Occipital lobe (tissue), 2 donors: ENCODE measurements around the gene CHI3L1. TPM values are rescaled to one million over a fixed set of nuclear protein-coding genes. Genes with fewer than 3 reads are reported as not detected.

ENCODE experiments used
- DNase-seq: peaks from one replicate; lab custom pipeline; 2025; lab: John Stamatoyannopoulos, UW
- total RNA-seq: library from RNA; depleted of rRNA; stranded (reverse); fragments of >200 nt; gene quantifications from one replicate; pipeline ENCODE4 v1.2.3, GENCODE V29; 2014

CHI3L1 gene
- total RNA-seq, 1 donor from 2014 or later: 1.6 TPM

DNA sequence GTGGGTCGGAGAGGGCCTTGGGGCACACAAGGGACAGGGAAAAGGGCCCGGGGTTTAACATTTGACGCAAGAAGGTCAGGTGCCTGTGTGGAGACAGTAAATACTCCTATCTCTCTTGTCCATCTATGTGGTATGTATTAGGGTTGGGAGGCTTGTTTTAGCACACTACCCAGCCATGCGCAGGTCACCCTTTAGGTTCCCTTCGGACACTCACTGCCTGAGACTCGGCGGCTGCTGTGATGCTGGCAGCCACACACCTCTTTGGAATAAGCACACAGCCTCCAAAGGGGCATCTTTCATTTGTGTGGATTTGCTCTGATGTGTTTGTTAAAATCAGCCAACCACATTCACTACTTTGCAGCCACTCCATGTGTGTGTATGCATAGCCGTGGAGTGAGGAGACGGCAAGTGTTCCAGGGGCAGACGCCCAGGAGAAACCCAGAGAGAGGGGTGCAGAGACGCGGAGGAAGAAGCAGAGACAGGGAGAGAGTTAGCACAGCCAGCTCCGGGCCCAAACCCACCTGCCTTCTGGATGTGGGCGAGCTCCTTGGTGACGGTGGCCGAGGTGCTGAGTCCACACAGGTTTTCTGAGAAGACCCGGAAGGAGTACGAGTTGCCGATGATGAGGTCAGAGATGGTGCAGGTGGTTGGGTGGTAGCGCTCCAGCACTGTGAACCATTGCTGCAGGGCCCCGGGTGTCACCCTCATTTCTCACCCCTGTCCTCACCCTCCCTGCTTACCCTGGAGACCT lies 16.6 kb downstream of the CHI3L1 start:
- no peak for DNase-seq

DNA sequence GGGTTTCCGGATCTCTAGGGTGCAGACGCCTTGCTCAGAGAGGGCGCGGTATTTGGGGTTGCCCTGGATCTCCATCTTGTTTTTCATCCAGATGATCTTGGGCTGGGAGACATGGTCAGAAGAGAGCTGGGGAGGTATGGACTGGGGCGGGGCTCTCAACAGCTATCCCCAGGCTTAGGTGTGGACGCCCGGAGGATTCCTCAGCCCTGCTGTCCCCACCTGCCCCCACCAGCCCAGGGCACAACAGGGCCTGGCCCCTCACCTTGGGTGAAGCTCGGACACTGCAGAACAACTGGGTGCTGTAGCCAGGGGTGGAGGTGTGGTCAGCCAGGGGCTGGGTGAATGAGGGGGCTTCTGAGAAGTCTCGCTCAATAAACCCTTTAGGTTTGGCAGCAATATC lies 17.5 kb downstream of the CHI3L1 start:
- no peak for DNase-seq

DNA sequence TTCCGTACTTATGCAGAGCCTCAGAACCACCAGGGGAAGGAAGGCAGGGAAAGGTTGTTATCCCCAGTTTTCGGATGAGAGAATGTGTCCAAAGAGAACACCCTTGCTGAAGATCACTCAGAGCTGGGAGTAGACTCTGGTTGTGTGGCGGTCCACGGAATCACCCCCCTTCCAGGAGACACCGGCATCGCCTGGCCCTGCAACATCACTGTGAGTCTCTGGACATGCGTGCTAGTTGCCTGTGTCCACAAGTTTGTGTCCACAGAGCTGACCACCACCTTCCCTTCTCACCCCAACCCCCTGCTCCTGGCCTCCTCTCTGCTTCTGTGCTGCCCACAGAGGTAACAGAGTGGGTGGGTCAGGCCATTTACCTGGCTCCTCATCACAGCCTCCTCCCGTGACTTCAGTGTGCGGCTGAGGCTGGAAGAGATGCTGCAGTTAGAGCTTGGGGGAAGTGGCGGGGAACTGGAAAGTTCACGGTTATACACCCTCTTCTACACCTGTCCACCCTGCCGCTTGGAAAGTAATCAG lies 18.2 kb downstream of the CHI3L1 start:
- DNase-seq: no peak

DNA sequence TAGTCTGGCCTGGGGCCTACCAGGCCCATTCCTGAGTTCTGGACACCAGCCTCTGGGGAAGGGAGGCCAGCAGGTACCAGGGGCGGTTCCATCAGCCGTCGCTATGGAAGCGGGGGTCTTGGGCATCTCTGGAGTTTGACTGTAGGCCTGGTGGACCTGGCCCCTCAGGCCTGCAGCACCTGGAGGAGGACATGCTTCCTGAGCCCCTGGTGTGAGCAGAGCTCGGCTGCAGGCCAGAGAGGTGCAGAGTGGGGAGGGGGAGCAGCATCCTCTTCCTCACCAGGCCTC lies 18.6 kb downstream of the CHI3L1 start:
- no peak for DNase-seq

DNA sequence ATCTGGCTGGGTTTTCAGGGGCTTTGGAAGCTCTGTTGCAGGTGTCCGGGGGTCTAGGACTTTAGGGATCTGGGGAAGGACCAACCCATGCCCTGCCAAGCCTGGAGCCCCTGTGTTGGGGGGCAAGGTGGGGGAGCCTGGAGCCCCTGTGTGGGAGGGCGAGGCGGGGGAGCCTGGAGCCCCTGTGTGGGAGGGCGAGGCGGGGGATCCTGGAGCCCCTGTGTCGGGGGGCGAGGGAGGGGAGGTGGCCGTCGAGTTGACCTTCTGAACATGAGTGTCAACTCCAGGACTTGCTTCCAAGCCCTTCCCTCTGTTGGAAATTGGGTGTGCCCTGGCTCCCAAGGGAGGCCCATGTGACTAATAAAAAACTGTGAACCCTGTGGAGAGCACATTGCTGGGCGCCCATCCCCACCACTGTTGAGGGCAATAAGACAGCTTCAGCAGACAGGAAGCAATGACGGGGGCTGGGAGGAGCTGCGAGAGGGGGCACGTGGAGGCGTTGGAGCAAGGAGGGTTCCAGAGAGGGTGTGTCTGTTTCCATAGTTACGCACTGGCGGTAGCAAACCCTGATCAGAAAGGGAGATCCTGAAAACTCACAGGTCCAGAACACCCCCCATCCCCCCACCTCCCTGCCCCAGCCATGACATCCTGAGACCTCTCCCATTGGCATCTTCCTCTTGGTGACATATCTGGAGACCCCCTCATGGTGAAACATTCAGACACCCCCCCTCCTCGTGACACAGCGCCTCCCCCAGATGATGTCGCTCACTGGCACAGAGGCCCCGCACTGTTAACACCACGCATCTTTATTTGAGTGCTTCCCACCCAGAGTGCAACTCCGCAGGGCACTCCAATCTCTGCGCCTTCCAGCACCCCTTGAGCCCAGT lies 19.2 kb downstream of the CHI3L1 start:
- DNase-seq: no peak

DNA sequence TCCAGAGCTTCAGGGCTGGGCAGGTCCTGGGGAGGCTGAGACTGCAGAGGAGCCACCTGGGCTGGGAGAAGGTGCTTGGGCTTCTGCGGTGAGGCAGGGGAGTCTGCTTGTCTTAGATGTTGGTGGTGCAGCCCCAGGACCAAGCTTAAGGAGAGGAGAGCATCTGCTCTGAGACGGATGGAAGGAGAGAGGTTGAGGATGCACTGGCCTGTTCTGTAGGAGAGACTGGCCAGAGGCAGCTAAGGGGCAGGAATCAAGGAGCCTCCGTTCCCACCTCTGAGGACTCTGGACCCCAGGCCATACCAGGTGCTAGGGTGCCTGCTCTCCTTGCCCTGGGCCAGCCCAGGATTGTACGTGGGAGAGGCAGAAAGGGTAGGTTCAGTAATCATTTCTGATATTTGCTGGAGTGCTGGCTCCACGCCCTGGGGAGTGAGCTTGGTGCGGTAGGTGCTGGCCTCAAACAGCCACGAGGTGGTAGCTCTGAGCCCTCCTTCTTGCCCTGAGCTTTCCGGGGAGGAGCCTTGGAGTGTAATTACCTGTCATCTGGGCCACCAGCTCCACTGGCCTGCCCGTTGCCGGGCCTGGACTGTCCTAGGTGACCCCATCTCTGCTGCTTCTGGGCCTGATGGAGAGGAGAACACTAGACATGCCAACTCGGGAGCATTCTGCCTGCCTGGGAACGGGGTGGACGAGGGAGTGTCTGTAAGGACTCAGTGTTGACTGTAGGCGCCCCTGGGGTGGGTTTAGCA lies 20.1 kb downstream of the CHI3L1 start:
- no peak for DNase-seq

DNA sequence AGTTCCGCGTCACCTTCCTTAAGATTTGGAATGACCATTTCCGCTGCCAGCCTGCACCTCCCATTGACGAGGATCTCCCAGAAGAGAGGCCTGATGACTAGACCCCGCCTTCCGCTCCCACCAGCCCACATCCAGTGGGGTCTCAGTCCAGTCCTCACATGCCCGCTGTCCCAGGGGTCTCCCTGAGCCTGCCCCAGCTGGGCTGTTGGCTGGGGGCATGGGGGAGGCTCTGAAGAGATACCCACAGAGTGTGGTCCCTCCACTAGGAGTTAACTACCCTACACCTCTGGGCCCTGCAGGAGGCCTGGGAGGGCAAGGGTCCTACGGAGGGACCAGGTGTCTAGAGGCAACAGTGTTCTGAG lies 20.7 kb downstream of the CHI3L1 start:
- no peak for DNase-seq

DNA sequence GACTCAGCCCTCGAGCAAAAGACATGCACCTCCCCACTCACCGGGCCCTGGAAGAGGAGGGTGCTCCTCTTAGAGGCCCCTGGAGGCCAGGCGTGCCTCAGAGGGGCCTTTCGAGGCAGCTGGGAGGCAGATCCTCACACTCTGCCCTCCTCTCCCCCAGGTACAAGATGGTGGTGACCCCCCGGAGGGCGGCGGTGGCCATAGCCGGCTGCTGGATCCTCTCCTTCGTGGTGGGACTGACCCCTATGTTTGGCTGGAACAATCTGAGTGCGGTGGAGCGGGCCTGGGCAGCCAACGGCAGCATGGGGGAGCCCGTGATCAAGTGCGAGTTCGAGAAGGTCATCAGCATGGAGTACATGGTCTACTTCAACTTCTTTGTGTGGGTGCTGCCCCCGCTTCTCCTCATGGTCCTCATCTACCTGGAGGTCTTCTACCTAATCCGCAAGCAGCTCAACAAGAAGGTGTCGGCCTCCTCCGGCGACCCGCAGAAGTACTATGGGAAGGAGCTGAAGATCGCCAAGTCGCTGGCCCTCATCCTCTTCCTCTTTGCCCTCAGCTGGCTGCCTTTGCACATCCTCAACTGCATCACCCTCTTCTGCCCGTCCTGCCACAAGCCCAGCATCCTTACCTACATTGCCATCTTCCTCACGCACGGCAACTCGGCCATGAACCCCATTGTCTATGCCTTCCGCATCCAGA lies 21.3 kb downstream of the CHI3L1 start:
- DNase-seq: no peak

DNA sequence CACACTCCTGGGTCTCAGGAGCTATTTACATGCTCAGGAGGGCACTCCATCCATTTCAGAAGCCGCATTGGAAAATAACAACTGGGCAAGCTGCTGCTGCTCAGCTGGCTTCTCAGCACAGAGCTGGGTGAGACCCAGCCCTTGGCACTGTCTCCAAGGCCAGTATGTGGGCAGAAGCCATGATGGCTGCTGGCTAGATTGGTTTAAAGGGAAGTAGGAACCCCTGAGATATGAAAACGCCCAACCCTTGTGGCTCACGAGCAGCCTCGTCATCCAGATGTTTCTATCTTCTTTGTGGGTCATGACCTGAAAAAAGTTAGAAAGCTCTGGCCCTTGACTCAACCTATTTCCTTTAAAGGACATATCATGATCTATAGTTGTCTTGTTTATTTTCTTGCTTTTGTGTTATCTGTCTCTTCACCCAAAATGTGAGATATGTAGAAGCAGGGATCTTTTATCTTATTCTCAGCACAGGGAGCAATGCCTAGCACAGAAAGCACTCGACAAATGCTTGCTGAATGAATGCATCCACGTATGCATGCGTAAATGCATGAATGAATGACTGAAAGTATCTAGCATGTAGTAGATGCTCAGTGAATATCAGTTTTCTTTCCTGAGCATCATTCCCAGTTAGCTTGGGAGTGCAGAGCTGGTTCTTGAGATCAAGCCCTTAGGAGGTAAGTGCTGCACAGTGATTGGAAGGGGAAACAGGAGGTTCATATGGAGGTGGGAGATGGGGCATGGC lies 22.4 kb downstream of the CHI3L1 start:
- peak; percentile 28 for DNase-seq

DNA sequence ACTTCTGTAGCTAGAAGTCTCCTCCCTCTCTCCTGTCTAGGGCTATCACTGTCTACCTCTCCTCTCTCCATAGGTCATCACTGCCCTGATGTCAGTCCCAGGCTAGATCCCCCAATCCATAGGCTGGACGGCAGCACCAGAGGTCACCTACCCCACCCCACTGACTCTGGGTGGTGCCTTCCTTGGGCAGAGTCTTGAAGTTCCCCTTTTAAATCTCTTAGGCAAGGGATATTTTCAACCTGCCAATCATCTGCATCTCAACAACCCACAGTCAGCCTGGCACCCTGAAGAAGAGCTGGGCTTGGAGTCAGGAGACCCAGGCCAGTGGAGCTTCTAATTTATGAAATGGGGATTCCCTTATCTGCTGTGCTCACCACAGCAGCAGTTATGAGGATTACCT lies 24.1 kb downstream of the CHI3L1 start:
- DNase-seq: no peak

DNA sequence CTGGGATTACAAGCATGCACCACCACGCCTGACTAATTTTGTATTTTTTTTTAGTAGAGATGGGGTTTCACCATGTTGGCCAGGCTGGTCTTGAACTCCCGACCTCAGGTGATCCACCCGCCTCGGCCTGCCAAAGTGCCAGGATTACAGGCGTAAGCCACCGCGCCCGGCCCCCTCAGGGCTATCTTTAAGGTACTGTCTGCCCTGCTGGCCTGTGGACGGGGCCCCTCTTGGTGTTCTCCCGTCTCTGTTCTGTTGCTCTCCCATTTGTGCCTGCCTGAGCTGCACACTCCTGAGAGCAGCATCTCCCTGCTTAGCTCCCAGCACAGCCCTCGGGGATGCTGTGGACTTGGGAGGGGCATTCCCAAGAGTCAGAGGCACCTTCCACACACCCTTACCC lies 24.8 kb downstream of the CHI3L1 start:
- no peak for DNase-seq

DNA sequence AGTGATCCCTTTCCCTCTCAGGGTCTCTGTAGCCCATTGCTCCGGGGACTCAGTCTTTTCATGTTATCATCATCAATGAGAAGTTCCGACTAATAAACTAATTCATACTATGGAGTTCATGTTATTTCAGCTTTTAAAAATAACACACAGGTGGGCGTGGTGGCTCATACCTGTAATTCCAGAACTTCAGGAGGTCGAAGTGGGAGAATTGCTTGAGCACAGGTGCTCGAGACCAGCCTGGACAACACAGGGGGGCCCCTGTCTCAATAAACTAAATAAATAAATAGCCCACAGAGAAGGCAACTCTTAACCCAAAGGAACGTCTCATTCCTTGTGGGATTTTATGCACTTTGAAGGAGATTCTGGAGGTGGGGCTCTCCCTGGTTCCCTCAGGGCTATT lies 25.3 kb downstream of the CHI3L1 start:
- DNase-seq: no peak

DNA sequence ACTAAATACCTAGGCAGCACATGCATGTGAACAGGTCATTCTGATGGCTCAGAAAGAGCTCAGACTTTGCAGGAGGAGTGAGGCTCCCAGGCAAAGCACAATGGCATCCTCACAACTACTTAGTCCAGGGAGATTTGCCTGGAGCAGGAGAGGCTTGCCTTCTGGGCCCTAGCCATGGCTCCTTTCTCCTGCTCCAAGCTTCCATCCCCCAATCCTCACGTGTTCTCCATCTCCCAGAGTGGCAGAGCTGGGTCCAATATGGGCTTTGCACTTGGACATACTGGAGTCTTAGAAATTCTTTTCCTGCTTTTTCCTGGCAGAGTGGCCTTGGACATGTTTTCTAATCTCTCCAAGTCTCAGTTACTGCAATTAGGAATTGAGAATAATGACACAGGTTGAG lies 26.7 kb downstream of the CHI3L1 start:
- DNase-seq: no peak

DNA sequence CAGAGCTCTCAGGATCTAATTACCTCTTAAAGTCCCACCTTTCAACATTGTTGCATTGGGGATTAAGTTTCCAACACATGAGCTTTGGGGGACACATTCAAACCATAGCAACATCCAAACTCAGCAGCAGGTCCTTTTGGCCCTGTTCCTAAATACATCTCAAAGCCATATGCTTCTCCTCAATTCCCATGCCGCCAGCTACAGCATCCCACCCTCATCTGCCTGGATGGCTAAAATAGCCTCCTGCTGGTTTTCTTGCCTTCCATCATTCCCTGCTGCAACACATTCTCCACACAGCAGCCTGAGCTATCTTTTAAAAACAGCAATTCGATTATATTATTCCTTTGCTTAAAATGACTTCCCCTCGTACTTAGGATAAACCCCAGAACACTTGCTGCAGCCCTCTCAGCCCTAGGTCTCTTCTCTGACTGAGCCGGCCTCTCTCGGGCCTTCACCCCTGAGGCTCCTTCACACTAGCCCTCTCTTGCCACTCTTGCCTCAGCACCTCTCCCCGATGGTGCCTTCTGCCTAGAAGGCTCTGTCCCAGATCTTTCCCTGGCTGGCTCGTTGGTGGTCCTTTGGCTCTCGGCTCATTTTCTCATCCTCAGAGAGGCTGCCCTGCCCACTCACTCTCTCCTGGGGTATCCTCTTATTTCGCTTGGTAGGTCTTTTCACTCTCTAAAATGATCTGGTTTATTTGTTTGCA lies 27.4 kb downstream of the CHI3L1 start:
- DNase-seq: no peak

DNA sequence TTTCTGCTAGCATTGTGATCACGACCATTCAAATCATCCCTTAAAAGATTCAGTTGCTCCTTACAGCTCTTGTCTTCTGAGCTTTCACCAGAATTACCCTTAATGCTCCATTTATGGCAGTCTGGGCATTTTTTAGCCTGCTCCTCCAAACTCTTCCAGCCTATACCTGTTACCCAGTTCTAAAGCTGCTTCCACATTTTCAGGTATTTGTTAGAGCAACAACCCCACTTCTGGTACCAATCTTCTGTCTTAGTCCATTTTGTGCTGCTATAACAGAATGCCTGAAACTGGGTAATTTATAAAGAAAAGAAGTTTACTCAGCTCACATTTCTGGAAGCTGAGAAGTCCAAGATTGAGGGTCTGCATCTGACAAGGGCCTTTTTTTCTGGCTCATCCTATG lies 28.1 kb downstream of the CHI3L1 start:
- no peak for DNase-seq

DNA sequence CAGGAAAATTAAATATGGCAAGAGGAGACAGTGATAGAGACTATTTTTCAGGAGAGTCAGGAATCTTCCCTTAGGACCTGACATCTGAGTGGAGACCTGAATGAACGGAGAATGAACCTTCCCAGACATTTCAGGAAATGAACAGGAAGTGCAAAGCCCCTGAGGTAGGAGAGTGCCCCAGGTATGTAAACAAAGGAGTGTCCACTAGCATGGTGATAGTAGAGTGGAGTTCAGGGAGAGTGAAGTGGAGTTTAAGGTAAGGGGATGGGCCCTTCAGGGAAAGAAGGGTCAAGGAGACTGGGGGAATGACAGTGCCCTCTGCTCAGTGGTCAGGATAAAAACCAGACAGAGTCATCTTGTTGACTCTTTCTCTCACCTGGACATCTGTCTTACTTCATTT lies 30.2 kb downstream of the CHI3L1 start:
- no peak for DNase-seq

DNA sequence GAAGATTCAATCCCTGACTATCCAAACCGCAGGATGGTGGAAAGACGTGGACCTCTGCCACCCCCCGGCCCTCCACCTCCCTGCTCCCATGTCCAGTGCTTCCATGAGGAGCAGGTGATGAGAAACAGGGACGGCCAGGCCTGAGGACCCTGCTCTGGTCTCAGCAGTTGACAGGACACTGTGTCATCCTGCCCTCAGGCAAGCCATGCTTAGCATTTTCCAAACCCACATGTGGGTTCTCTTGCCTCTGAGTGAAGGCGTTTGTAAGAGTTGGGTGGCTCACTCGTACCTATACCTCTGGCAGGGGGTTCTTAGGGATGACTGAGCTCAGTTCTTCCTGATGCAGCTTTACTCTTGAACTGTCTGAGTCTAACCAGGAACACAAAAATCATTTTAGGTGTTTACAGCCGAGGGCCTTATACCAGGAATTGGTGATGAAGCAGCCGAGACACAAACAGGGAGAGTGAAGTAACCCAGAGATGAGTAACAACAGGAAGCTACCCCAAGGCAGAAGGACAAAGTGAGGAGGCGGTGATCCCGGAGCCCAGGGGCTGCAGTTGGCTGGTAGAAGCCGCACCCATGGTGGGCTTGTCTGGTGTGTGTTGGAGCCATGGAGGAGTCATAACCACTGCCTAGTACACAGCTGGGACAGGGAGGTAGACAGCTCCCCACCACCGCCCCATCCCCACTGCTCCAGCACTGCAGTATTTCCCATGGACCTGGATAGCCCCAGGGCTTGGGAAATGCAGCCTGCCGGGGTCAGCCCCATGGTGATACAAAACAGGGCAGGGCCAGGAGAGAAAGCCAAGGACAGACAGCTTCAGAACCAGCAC lies 32.3 kb downstream of the CHI3L1 start:
- no peak for DNase-seq

DNA sequence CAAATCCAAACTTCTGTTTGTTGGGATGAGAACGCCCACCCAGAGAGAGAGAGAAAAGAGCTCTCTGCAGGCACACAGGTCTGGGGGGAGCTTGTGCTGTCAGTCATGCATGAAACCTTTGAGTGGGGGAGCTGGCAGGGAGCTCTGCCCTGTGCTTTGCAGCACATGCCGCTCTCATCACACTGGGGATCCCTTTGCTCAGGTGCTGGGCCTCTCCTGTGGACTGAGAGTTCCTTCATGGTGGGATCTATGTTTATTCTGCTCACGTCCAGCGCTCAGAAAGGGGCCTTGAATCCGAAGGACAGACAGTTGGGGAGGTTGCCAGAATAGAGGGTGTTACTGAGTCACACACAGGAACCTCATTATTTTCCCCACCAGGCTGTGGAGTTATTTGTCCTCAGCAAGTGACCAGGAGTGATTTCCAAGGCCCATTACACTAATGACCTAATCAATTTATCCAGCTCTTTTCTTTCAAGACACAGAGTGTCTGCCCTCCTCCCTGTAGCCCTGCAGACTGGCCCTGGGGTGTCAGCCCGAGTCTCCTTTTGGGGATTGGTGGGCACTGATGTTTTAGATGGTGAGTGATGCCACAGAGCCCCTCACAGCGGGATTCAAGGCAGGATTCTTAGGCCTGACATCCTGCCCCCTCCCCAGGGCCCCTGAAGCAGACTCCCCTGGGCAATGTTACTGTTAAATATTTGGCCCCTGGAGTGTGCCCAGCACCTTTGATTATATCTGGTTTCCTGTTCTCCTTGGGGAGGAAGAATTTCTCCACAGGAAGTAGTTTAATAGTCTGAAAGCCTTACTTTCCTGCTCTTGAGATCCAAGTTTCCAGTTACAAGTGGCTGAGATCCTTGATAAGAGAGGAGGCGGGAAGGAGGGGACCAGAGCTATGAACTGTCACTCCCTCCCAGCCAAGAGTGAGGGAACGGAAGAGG lies 33.2 kb downstream of the CHI3L1 start:
- peak; percentile 58 for DNase-seq
